Anterior cingulate cortex (tissue), 58 donors: ENCODE data around the gene CAMSAP1.

Experiments used
- DNase-seq, 58 donors: peaks; one replicate each; lab custom pipeline; 2025; lab: John Stamatoyannopoulos, UW

Gene CAMSAP1

DNA sequence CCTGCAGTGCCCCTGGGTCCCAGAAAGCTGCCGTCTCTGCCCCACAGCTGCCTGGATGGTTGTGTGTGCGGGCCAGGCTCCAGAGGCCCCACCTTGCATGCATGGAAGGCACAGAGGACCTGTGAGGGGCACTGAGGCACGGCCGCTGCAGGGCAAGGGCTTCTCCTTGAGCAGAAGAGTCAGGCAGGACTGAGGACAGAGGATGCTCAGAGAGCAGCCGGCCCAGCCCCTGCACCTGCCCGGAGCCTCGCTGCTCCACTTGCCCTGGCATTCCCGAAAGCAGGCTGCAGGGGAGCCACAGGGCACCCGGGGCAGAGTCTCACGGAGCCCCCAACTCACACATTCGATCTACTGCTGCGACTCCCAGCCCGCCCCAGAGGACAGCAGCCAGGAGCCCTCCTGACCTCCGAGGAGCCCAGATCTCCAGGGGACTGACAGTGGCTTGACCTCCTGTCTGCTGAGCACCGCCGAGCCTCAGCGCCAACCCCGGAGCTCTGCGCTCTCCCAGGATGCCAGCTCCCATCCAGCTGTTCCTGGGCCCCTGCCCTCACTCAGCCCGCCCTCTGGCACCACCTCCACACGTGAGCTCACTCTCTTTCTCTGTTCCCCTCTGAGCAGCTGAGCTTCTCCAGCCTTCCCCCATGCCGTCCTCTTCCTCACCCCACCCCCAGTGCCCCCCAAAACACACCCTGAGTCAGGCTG is 110.4 kb downstream of the CAMSAP1 start:
- no peak for DNase-seq

DNA sequence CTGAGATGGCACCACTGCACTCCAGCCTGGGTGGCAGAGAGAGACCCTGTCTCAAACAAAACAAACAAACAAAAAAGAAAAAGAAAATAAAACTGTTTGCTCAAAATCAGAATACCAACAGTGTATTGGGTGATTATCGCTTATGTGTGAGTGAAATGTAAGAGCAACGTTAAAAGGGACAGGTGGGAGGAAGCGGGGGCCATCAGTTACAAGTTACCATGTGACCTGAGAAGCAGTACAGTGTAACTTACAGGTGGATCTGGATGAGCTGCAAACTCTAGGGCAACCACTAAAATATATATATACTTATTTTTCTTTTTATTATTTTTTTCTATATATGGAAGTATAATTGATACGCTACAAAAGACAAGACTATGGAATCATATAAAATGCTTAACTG is 112.0 kb downstream of the CAMSAP1 start:
- DNase-seq, result no peak

DNA sequence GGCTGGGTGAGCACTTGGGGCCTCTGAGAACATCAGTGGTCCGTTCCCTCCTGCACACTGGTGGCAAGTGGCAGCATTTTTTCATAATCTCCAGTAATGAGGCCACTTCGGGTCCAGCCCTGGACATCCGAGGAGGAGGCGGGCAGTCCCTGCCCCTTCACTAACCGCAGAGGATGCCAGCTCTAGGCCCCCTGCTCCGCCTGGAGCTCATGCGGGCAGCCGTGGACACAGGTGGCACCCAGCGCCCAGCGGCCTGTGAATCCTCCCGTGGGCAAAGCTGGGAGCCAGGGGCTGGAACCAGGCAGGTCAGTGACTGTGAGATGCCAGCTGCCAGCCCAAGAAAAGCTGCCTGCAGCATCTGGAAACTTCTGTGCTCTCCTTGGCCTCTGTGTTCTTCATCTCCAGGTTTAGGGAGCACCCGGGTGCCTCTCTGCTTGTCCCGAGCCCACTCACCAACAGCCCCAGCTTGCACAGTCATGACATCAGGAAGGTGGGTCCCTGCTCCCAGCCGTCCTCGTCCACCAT is 112.9 kb downstream of the CAMSAP1 start:
- DNase-seq, result no peak

DNA sequence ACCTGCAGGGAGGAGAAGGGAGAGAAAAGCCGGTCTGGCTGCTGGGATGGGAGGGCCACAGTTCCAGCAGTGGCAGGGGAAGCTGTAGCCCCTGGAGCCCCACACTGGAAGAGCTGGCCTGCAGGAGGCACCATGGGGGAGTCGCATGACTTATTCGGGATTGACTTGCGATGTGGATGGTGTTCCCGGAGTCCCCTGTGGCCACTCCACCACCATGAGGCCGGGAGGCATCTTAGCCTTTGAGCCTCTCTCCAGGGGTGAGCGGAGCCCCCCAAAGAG is 113.3 kb downstream of the CAMSAP1 start:
- no peak for DNase-seq

DNA sequence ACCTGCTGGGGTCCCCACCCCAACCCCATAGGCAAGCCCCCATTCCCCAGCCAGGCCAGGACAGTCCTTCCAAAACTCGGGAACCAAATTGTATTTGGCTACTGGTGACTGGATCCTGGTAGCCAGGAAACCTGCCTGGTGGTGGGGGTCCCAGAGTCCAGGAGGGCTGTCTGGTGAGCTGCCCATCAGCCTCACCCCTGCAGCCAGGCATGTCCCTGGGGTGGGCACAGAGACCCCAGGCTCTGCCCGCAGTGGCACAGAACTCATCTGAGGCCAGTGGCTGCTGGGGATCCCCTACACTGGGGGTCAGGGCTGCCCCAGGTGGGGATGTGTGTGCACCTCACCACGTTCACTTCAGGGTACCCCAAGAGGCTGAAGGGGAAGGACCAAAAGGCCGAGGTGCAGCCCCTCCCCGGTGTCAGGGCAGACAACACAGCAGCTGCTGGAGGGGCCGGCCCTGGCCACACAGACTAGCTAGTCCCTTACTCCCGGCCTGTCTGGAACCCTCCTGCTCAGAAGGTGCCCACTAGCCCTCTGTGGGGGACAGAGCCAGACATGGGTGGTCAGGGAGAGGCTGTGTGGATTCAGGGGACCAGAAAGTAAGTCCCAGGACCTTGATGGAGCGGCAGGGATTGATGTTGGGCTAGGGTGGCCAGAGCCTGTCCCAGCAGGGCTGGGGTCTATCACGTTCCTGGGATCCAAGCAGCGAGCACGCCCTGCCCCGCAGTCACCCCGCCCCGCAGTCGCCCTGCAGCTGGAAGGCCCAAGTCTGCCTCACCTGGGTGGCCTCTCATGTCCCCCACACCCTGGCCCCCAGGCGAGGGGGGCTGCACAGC is 113.9 kb downstream of the CAMSAP1 start:
- no peak for DNase-seq

DNA sequence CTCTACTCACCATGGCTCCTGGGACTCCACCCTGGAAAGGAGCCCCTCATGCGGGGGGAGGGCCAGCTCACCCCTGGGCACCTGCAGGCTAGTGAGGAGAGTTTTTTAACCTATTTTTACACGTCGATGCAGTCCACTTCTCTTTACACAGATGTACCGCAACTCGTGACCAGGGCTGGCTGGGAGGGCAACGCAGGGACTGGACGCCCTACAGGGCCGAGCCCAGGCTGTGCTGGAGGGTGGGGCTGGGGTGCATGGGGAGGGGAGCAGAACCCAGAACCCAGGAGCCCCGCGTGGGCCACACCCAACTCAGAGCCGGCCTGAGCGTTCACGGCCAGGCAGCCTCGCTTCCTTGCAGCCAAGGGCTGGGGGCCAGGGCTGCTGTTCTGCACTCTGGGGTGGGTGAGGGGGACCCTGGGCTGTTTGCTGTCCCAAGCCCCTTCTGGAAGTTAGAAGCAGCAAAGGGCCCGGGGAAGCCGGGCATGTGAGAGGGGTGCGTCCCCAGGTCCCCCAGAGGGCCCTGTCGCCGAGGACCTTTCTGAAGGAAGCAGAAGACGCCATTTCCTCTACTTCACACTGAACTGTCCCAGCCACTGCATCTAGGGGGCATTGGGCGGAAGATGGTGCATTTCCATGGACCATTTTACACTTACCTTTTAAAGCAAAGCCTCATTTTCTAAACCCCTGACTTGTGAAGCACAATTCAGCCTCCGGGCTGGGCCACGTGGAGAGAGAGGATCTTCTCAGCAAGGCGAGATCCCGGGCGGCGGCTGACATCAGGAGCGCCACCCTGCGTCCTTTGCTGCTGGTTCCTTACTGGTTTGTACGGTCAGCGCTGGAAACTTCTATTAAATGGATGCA is 114.8 kb downstream of the CAMSAP1 start:
- no peak for DNase-seq

DNA sequence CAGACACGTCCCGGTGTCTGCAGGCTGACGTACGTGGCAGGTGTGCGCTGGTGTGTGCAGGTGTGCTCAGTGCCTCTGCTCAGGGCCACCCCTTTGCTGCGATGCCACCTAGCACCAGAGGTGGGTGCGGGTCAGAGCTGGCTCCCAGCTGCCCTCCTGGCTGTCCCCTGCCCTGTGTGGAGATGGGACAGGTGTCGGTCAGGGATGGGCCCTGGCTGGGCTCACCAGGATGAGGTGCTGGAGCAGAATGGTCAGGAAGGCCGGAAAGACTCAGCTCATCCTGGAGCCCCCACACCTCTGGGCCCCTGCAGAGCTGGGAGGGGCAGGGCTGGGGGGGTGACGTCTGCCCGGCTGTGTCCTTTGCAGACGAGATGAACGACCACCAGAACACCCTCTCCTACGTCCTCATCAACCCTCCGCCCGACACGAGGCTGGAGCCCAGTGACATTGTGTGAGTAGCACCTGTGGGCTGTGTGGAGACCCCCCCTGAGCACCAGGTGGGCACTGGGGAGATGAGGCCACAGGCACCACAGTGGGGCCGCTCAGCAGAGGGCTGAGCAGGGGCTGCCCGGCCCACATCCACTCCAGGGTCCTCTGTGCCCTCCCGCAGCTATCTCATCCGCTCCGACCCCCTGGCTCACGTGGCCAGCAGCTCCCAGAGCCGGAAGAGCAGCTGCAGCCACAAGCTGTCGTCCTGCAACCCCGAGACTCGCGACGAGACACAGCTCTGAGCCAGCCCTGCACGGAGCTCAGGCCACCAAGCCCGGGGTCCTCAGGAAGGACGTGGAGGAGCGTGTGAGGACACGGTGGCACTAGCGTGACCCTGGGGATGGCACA is 115.7 kb downstream of the CAMSAP1 start:
- no peak for DNase-seq

DNA sequence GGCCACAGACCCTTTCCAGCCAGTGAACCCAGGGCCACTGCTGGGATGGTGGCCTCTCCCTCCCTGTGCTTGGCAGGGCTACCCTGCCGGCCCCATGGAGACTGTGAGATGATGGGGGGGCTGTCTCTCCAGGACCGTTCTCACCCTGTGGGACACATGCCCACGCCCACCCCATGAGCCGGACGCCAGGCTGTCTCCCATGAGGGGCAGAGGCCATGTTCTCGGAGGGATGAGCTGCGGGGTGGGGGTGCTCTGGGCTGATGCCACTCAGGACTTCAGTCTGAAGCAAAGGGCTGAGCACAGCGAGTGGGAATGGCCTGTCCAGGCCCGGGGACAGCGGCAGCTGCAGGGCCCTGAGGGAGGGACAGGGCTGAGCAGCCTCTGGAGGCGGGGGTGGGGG is 116.5 kb downstream of the CAMSAP1 start:
- no peak for DNase-seq

DNA sequence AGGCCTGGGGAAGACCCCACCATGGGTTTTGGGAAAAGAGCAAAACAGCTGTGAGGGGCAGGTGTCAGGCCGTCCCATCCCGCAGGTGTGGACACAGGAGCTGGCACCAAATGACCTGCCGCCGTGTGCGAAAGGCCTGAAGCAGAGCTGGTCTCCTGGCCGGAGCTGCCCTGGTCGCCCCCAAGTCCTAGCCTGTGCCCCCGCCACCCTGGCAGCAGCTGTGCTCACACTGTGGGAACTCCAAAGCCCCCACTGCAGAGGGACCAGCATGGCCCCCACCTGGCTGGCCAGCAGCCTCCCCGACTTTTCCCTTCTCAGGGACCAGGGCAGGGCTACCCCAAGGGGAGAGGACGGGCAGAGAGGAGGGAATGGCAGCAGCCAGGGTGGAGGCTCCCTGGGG is 117.0 kb downstream of the CAMSAP1 start:
- DNase-seq, result no peak

DNA sequence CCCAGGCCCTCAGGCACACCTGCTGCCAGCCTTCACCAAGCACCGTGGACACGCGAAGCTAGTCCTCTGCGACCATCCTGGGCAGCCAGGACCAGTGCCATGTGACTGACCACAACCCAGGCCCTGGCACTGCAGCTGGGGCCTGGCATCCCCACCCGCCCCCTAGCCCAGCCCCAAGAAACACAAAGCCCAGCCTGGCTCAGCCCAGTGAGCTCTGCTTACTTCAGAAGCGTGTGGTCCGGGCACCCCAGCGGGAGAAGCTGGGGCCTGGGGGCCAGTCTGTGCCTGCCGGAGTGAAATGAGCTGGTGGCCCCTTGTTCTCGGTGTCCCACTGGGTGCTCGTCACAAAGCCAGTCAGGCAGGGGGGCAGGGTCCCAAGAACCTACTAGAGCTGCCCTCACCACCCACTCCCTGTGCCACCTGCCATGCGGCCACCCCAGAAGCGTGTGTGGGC is 117.5 kb downstream of the CAMSAP1 start:
- no peak for DNase-seq

DNA sequence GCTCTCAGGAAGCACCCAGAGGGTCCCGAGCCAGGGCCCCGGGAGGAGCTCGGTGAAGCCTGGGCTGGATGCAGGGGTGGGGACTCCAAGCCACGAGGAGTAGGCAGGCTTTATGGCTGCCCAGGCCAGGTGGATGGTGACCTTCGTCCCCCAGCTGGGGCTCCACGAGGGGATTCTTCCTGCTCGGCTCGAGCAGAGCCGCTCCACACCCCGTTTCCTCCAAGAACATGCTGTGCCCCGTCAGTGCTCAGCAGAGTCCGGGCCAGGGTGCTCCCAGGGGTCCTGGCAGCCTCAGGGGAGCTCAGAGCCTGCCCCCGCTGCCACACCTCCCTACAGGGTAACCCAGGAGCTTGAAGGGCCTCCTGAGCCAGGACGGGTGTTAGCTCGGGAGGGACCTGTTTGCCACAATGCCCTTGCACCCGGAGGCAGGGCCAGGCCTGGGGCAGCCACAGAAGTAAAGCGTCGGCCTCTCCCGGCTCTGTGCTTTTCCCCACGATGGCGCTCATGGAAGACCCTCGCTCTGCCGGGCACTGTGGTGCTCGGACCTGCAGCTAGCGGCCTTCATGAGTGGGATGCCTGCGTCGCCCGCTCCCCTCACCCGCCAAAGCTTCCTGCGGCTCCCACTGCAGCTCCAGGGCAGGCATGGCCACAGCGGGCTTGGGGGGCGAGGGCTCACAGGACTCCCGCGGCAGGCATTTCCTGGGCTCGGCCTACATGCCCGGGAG is 118.6 kb downstream of the CAMSAP1 start:
- DNase-seq, result no peak

DNA sequence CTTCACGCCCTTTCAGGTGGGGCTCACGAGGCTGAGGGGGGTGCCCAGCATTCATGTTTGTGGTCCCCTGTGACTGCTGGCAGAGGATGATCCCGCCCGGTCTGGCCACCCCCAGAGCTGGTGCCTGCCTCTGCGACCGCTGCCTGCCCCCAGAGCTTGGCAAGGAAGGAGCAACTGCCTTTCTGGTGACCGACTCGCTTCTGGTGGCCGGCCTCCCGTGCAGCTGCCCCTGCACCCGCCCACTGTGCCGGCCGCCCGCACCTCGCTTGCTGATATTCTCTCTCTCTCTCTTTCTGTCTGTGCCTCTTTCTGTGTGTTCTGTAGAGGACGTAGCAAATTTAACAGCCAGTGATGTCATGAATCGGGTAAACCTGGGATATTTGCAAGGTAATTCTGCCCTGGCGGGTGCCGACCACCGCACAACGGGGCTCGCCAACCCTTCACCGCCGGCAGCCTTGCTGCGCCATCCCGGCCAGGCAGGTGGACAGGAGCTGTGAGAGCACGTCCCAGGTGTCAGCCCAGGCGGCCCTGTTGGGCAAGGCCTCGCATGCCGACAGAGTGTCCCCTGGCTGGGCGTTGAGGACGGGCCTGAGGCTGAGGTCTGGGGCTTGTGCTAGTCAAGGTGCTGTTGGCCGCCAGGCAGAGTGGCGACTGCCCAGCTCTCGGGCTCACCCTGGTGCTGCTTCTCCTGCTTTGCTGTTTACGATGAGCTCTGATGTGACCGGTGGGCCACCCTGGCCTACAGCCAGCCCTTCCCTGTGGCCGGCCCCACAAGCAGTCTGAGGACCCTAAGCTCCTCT is 119.4 kb downstream of the CAMSAP1 start:
- no peak for DNase-seq

DNA sequence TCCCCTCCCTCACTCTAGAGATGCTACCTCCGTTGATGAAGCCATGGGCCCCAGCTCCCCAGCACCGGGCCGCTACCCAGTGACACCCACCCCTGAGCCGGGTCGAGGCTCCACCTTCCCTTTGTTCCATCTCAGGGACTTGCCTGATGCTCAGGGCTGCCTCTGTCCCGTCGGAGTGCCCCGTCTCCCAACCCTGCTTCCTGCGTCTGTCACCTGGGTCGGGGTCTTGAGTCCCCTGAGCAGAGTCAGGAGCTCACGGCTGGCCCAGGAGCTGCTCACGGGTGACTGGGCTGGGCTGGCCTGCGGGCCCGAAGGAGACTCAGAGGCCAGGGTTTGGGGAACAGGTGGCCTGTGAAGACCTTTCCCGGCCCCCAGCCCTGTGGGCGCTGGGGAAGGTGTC is 120.0 kb downstream of the CAMSAP1 start:
- no peak for DNase-seq

DNA sequence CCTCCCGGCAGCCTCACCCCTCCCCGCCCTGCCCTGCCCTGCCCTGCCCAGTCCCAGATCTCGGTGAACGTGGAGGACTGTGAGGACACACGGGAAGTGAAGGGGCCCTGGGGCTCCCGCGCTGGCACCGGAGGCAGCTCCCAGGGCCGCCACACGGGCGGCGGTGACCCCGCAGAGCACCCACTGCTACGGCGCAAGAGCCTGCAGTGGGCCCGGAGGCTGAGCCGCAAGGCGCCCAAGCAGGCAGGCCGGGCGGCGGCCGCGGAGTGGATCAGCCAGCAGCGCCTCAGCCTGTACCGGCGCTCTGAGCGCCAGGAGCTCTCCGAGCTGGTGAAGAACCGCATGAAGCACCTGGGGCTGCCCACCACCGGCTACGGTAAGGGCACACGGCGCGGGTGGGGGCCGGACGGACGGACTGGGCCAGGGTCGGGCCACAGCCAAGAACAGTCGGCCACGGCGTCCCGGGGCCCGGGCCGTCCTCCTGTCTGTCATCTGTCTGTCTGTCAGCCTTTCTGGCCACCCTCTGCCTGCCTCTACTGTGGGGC is 121.1 kb downstream of the CAMSAP1 start:
- DNase-seq, result no peak

DNA sequence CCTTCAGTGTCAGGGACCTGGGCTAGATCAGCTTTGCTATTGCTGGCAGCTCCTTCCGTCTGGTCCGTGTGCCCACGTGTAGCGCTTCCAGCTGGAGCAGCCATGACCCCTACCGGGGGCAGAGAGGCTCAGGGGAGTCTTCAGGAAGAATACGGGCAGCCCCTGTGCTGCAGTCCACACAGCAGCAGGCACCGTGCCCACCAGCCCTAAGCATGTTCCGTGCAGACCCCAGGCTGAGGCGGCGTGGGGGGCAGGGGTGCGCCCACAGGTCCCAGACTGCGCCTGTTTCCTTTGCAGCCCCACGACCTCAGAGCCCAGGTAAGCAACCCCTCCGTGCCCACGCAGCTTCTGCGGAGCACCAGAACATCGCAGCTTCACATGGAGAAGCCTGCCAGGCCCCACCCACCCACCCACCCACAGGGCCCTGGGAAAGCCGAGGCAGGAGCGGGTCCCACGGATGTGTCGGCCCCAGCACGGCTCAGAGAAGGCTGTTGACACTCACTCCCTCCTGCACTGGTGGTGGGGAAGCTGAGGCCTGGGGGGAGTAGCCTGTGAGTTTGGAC is 122.3 kb downstream of the CAMSAP1 start:
- DNase-seq, result peak in 1 of 58 donors; percentile 10

DNA sequence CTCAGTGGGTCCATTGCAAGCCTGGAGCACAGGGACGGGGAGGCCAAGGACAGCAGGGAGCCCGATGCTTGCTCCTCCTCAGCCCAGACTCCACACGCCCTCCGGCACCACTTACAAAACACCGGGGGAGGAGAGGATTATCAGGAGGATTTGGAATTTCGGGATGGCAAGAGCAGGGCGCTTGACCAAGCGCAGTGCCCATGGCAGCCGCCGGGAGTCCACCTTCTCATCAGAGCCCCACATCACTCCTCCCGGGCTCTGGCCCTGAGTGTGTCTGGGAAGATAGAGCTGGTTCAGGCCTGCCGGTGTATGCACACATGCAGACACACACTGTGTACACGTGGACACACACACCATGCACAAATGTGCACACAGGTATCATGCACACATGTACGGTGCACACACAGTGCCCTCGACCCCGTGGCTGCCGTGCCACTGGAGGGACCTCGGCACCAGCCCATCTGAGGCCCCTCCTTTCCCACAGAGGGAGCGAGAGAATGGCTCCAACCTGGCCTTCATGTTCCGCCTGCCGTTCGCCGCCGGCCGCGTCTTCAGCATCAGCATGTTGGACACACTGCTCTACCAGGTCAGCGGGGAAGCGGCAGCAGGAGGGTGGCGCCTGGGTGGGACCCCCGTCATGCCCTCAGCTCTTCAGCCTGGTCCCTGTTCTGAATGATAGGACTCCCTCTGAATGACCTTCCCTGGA is 123.7 kb downstream of the CAMSAP1 start:
- DNase-seq, result no peak

DNA sequence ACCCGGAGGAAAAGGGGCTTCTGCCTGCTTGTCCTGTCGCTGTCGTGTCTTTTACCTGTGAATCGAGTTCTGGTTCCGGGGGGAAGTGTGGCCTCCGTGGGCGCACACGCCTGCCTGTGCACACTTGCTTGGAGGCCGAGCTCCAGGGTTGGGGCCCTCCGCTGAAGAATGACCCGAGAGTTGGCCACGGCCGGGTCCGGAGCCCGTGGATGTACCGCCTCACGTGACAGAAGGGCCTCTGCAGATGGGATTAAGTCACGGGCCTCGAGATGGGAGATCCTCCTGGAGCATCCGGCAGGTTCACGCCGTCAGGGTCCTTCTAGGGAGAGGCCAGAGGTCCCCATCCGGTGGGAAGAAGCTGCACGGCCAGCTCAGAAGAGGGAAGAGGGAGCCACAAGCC is 124.4 kb downstream of the CAMSAP1 start:
- no peak for DNase-seq
